ENCODE results near the gene STARD5. TPM values are rescaled to one million over a fixed set of nuclear protein-coding genes. Genes with fewer than 3 reads are reported as not detected.
"Not testable (repeated sequence)": the region's sequence is repeated elsewhere in the genome, so short reads cannot be mapped to it uniquely, and the experiment has no call there.

STARD5 gene
- total and polyA plus RNA-seq, 2 experiments from 2014 or later: 7.2 to 12.1 TPM

DNA sequence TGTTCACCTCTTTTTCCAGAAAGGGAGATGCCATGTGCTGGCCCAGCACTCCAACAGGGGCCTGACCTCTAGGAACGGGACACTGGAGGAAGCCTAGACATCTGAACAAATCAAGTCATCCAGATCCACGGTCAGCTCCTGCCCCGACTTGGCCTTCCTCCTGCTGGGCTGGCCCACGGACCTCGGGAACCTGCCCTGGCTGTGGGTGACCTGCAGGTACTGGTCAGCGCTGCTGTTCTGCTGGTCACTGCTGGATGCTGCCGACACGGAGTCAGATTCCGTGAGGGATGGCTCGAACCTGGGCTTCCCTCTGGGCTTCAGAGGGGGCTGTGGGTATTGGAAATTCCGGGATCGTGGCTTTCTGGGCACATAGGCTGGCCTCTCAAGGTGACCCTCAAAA, 8.4 kb upstream of the STARD5 start:
- in situ Hi-C loops (cut with MboI): no loop called here
- 99% methylated on average over 9 to 12 of the region's 12 CpGs for WGBS, 2 experiments (ENCODE audit: low coverage in 1 of 2, low lambda C conversion rate in 2 of 2, missing lambda C conversion rate in 2 of 2)
- Histone ChIP-seq H3K4me3 (no peak overlapping the region), H4K20me1 (ENCODE audit: insufficient read depth) (no peaks in the 10 kb centered on the region), H3K27me3 (replicated peaks; ENCODE audit: insufficient read depth) (no peaks in the 10 kb centered on the region), H2AFZ (no peak overlapping the region), H3K9me2 (ENCODE audit: insufficient read depth) (no peaks in the 10 kb centered on the region), H3K9ac (no peak overlapping the region), H3K4me1 (ENCODE audit: insufficient read depth) (peaks cover 17% of the 10 kb centered on the region), H3K27ac (no peak overlapping the region), H3K79me2 (ENCODE audit: insufficient read depth) (no peaks in the 10 kb centered on the region), H3K36me3 (ENCODE audit: low read depth) (no peaks in the 10 kb centered on the region), H3F3A (ENCODE audit: insufficient read depth) (peaks cover 19% of the 10 kb centered on the region), H3K4me2 (ENCODE audit: unreplicated experiment) (no peak overlapping the region), H3K9me3 (ENCODE audit: low read depth) (no peaks in the 10 kb centered on the region)
- no peak for TF ChIP-seq EZH2 (IDR thresholded peaks at IDR 0.05; ENCODE audit: insufficient read depth, poor library complexity, severe bottlenecking)
- no peak for TF ChIP-seq EZH2phosphoT487 (IDR thresholded peaks at IDR 0.05; ENCODE audit: insufficient read depth, low read depth)
- DNase-seq: no peak

DNA sequence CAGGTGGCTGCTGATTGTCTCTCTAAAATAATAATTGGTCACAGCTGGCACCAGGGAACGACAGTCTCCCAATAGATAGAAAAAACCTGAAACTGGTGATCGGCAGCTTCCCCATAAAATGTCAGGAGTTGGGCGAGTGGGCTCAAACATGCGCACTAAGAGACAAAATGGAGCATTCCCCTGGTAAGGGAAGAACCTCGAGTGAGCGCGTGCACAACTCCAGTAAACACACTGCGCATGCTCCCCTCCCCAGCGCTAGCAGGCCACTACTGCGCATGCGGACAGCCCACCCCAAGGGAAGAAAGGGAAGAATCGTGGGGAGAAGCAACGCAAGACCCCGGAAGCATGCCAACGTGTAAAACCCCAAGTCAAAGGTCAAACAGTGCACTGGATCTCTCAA, 7.7 kb upstream of the STARD5 start:
- TF ChIP-seq EZH2 (IDR thresholded peaks at IDR 0.05; ENCODE audit: insufficient read depth, poor library complexity, severe bottlenecking): no peak
- no peak overlapping the region for H3K4me2 ChIP-seq (ENCODE audit: unreplicated experiment)
- H2AFZ ChIP-seq: no peak overlapping the region
- H3K9me2 ChIP-seq (ENCODE audit: insufficient read depth): no peaks in the 10 kb centered on the region
- no peaks in the 10 kb centered on the region for H4K20me1 ChIP-seq (ENCODE audit: insufficient read depth)
- no peaks in the 10 kb centered on the region for H3K79me2 ChIP-seq (ENCODE audit: insufficient read depth)
- H3K4me3 ChIP-seq: no peak overlapping the region
- no peaks in the 10 kb centered on the region for H3K27me3 ChIP-seq (replicated peaks; ENCODE audit: insufficient read depth)
- no peak overlapping the region for H3K27ac ChIP-seq
- no peaks in the 10 kb centered on the region for H3K9me3 ChIP-seq (ENCODE audit: low read depth)
- no peak overlapping the region for H3K9ac ChIP-seq
- H3K36me3 ChIP-seq (ENCODE audit: low read depth): no peaks in the 10 kb centered on the region
- 93 to 95% methylated on average over 15 of the region's 15 CpGs for WGBS, 2 experiments (ENCODE audit: low coverage in 1 of 2, low lambda C conversion rate in 2 of 2, missing lambda C conversion rate in 2 of 2)
- no peak for DNase-seq
- in situ Hi-C loops (cut with MboI): no loop called here
- H3K4me1 ChIP-seq (ENCODE audit: insufficient read depth): peaks cover 24% of the 10 kb centered on the region
- peaks cover 21% of the 10 kb centered on the region for H3F3A ChIP-seq (ENCODE audit: insufficient read depth)

DNA sequence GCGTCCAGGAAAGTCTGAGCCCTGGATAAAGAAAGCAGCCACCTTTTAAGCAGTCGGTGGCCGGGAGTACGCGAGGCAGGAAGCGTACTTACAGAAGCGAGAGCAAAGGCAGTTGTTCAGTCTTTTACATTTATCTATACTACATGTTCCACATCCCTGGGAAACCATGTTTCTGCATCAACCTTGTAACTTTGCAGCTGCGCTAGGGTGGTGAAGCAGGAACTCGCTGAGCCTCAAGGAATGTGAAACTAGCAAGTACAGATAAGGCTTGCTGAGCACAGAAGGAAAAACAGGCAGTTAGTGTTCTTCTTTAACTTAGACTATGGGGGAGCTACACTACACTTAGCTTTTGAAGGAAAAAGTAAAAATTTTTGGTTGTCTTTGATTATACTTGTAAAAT, 7.2 kb upstream of the STARD5 start:
- peaks cover 23% of the 10 kb centered on the region for H3F3A ChIP-seq (ENCODE audit: insufficient read depth)
- H3K27me3 ChIP-seq (replicated peaks; ENCODE audit: insufficient read depth); H3K9ac ChIP-seq; H2AFZ ChIP-seq; H3K9me2 ChIP-seq (ENCODE audit: insufficient read depth); H3K79me2 ChIP-seq (ENCODE audit: insufficient read depth); H3K4me2 ChIP-seq (ENCODE audit: unreplicated experiment); H3K4me3 ChIP-seq; H3K9me3 ChIP-seq (ENCODE audit: low read depth); H3K36me3 ChIP-seq (ENCODE audit: low read depth); H4K20me1 ChIP-seq (ENCODE audit: insufficient read depth); in situ Hi-C loops (cut with MboI); DNase-seq; H3K27ac ChIP-seq: not testable (repeated sequence)
- WGBS, 2 experiments (ENCODE audit: low coverage in 1 of 2, low lambda C conversion rate in 2 of 2, missing lambda C conversion rate in 2 of 2): 98 to 99% methylated on average over 9 of the region's 9 CpGs
- peaks cover 29% of the 10 kb centered on the region for H3K4me1 ChIP-seq (ENCODE audit: insufficient read depth)

DNA sequence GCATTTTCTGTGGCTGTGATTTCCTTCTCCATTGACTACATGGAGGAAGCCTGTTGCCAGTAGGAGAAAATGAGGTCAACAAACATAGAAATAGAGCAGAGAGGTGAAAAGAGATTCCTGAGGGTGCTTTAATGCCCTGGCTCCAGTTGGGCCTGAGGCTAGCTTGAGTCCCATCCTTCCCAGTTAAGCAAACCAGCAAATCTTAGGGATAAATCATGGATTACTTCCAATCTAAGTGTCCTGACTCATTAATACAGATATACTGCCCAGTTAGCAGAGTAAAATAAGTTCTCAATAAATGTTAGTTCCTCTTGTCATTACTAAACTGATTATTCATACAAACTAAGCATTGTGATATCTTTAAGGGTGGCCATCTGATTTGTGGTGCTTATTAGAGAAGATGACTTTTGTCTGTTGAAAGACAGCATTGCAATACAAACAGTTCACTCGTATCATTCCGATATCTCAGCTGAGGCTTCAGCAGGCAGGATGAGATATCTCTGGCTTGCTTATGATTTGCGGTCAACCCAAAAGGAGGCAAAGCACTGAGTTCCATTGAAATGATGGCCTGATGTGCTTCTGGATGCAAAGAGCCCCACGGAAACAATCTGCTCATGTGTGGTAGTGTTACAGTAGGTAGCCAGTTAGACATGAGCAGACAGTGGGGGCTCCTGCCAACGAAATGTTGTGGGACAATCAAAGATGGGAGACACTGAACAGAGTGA, 6.6 kb upstream of the STARD5 start:
- peak; percentile 15 for DNase-seq
- Histone ChIP-seq H3K9me2 (ENCODE audit: insufficient read depth) (no peaks in the 10 kb centered on the region), H3K4me1 (ENCODE audit: insufficient read depth) (peaks cover 35% of the 10 kb centered on the region), H3K4me2 (ENCODE audit: unreplicated experiment) (no peak overlapping the region), H3K27ac (no peak overlapping the region), H3K27me3 (replicated peaks; ENCODE audit: insufficient read depth) (no peaks in the 10 kb centered on the region), H2AFZ (no peak overlapping the region), H3K79me2 (ENCODE audit: insufficient read depth) (no peaks in the 10 kb centered on the region), H4K20me1 (ENCODE audit: insufficient read depth) (no peaks in the 10 kb centered on the region), H3K9me3 (ENCODE audit: low read depth) (no peaks in the 10 kb centered on the region), H3F3A (ENCODE audit: insufficient read depth) (peaks cover 30% of the 10 kb centered on the region), H3K36me3 (ENCODE audit: low read depth) (no peaks in the 10 kb centered on the region), H3K4me3 (no peak overlapping the region), H3K9ac (no peak overlapping the region)
- in situ Hi-C loops (cut with MboI): no loop called here
- WGBS, 2 experiments (ENCODE audit: low coverage in 1 of 2, low lambda C conversion rate in 2 of 2, missing lambda C conversion rate in 2 of 2): 86 to 87% methylated on average over 5 of the region's 5 CpGs
- no peak for TF ChIP-seq EZH2phosphoT487 (IDR thresholded peaks at IDR 0.05; ENCODE audit: insufficient read depth, low read depth)
- no peak for TF ChIP-seq EZH2 (IDR thresholded peaks at IDR 0.05; ENCODE audit: insufficient read depth, poor library complexity, severe bottlenecking)

DNA sequence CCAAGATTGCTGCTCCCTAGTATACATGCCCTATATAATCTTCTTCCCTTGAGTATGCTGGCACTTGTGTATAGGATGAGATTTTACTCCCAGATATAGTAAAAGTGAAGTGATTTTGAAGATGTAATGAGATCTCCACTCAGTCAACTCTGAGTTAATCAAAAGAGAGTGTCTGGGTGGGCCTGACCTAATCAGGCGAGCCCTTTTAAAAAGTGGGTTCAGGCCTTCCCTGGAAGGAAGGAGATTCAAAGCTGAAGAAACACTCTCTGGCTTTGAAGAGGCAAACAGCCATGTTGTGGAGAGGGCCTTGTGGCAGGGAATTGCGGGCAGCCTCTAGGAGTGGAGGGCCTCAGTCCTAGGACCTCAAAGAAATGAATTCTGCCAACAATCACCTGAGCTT, 5.5 kb upstream of the STARD5 start:
- Histone ChIP-seq H3K27ac (no peak overlapping the region), H3K9me2 (ENCODE audit: insufficient read depth) (no peaks in the 10 kb centered on the region), H3K36me3 (ENCODE audit: low read depth) (no peaks in the 10 kb centered on the region), H2AFZ (no peak overlapping the region), H3K4me3 (no peak overlapping the region), H3F3A (ENCODE audit: insufficient read depth) (peaks cover 37% of the 10 kb centered on the region), H3K4me1 (ENCODE audit: insufficient read depth) (peaks cover 41% of the 10 kb centered on the region), H3K9ac (no peak overlapping the region), H3K27me3 (replicated peaks; ENCODE audit: insufficient read depth) (no peaks in the 10 kb centered on the region), H3K79me2 (ENCODE audit: insufficient read depth) (no peaks in the 10 kb centered on the region), H4K20me1 (ENCODE audit: insufficient read depth) (no peaks in the 10 kb centered on the region), H3K4me2 (ENCODE audit: unreplicated experiment) (no peak overlapping the region), H3K9me3 (ENCODE audit: low read depth) (no peaks in the 10 kb centered on the region)
- 92 to 95% methylated on average over 2 of the region's 2 CpGs for WGBS, 2 experiments (ENCODE audit: low coverage in 1 of 2, low lambda C conversion rate in 2 of 2, missing lambda C conversion rate in 2 of 2)
- no peak for TF ChIP-seq EZH2phosphoT487 (IDR thresholded peaks at IDR 0.05; ENCODE audit: insufficient read depth, low read depth)
- TF ChIP-seq EZH2 (IDR thresholded peaks at IDR 0.05; ENCODE audit: insufficient read depth, poor library complexity, severe bottlenecking): no peak
- DNase-seq: no peak
- in situ Hi-C loops (cut with MboI): no loop called here
